Measurements from ENCODE around the gene CENPA.
"Not testable (repeated sequence)": the region's sequence is repeated elsewhere in the genome, so short reads cannot be mapped to it uniquely, and the experiment has no call there.

CENPA gene

GRCh38 chr2:26795135-26795534 lies 9.3 kb downstream of the CENPA start:
- DNase-seq, result not testable (repeated sequence)

GRCh38 chr2:26801328-26801727 lies 15.5 kb downstream of the CENPA start:
- DNase-seq, result no peak

- DNase-seq, result no peak
Observed at GRCh38 chr2:26801796-26802195, 15.9 kb downstream of the CENPA start.

GRCh38 chr2:26805241-26805676 lies 19.4 kb downstream of the CENPA start:
- no peak for DNase-seq

GRCh38 chr2:26807788-26808460 lies 22.1 kb downstream of the CENPA start:
- DNase-seq, result no peak

- no peak for DNase-seq
Observed at GRCh38 chr2:26809211-26809610, 23.4 kb downstream of the CENPA start.

GRCh38 chr2:26809876-26810577 lies 24.2 kb downstream of the CENPA start:
- DNase-seq, result no peak

GRCh38 chr2:26811261-26811660 lies 25.4 kb downstream of the CENPA start:
- DNase-seq, result no peak

GRCh38 chr2:26811791-26812694 lies 26.2 kb downstream of the CENPA start:
- no peak for DNase-seq

GRCh38 chr2:26812731-26813130 lies 26.9 kb downstream of the CENPA start:
- DNase-seq, result no peak

- not testable (repeated sequence) for DNase-seq
Observed at GRCh38 chr2:26814072-26814765, 28.4 kb downstream of the CENPA start.

- DNase-seq, result no peak
Observed at GRCh38 chr2:26816893-26817292, 31.0 kb downstream of the CENPA start.

GRCh38 chr2:26818255-26818654 lies 32.4 kb downstream of the CENPA start:
- no peak for DNase-seq

- DNase-seq, result no peak
Observed at GRCh38 chr2:26818972-26819371, 33.1 kb downstream of the CENPA start.

GRCh38 chr2:26820932-26821331 lies 35.1 kb downstream of the CENPA start:
- DNase-seq, result no peak

GRCh38 chr2:26822877-26823276 lies 37.0 kb downstream of the CENPA start:
- DNase-seq, result no peak

GRCh38 chr2:26838121-26838906 lies 52.5 kb downstream of the CENPA start:
- no peak for DNase-seq

GRCh38 chr2:26840937-26841610 lies 55.2 kb downstream of the CENPA start:
- no peak for DNase-seq

GRCh38 chr2:26843041-26843440 lies 57.2 kb downstream of the CENPA start:
- DNase-seq, result no peak

Measured in activated naive CD4-positive, alpha-beta T cell treated with anti-CD3 and anti-CD28 coated beads, Interleukin-2, amount 50 U/mL, for 16 hours (primary cell).